Measurements from ENCODE around the gene GOLGA3.
"Not testable (repeated sequence)": the region's sequence is repeated elsewhere in the genome, so short reads cannot be mapped to it uniquely, and the experiment has no call there.

GOLGA3 gene

DNA sequence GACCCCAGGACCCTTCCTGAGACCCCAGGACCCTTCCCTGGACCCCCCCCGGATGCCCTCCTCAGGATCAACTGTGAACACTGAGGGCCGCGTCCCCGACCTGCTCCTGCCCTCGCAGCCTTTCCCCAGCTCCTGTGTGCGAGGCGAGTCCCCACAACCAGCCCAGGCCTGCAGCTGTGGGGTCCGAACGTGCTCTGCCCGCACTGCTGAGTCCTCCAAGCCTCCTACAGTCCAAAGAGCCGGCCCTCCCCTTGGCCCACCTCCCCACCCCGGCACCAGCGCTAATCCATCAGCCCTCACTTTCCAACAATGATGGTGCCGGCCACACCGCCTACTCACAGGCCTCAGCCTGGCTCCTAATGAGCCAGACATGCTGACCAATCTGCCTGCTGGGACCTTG, 40.8 kb downstream of the GOLGA3 start:
- TF ChIP-seq GATA1 (IDR thresholded peaks at IDR 0.05; ENCODE audit: low read depth, low read length) (no peak), POLR2A (IDR thresholded peaks at IDR 0.05; ENCODE audit: low read length) (no peak)
- DNase-seq = peak in 1 of 2 experiments; percentile 19

DNA sequence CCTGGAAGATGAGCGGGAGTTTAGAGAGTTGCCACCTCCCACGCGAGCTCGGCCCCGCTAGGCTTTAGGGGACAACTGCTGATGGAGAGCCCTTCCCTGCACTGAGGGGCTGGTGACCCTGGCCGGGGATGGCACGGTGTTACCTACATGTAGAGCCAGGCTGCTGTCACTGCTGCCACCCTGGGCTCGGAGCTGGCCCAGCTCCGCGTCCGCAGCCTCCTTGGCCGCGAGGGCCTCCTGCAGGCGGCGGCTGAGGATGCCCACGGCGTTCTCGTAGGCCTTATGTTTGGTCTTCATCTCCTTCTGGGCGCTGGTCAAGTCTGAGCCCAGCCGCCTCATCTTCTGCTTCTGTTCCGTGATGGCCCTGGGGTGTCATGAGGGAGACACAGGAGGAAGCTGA, 42.5 kb downstream of the GOLGA3 start:
- DNase-seq = no peak
- TF ChIP-seq POLR2A (IDR thresholded peaks at IDR 0.05; ENCODE audit: low read length) = no peak
- TF ChIP-seq GATA1 (IDR thresholded peaks at IDR 0.05; ENCODE audit: low read depth, low read length) = no peak

DNA sequence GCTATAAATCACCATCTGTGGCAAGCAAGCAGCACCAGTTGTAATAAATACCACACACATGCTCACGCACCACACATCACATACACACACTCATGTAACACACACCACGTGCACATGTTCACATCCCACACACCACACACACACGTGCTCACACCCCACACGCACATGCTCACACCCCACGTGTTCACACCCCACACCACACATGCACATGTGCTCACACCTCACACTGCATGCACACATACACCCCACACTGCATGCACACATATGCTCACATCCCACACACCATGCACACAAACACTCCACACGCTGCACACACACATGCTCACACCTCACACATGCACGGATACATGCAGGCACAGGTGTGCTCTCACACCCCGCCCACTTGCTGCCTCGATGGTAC, 44.1 kb downstream of the GOLGA3 start:
- DNase-seq = no peak
- no peak for TF ChIP-seq GATA1 (IDR thresholded peaks at IDR 0.05; ENCODE audit: low read depth, low read length)
- TF ChIP-seq POLR2A (IDR thresholded peaks at IDR 0.05; ENCODE audit: low read length) = no peak

DNA sequence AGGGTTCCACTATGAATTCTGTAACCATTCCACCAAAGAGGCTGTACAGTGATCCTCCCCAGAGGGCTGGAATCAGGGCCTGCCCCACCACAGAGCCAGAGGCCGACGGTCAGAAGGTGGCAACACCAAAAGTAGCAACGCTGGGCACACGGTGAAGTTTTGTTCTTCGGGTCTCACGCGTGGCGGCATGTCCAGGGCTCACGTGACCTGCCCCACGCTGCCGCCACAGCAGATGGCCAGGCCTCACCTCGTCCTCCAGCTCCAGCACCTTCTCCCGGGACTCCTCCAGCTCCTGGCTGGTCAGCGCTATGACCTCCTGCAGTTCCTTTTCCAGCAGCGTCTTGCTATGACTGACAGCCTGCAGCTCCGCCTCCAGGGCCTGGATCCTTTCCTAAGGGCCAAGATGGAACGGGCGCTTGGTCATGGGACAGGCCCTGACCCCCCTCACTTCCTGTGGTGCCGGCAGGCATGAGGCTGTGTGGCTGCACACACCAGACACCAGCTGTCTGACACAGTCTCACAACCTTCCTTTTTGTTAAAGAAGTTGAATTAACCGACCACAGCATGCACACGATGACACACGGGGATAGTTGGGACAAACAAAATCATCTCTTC, 44.6 kb downstream of the GOLGA3 start:
- no peak for DNase-seq
- no peak for TF ChIP-seq POLR2A (IDR thresholded peaks at IDR 0.05; ENCODE audit: low read length)
- TF ChIP-seq GATA1 (IDR thresholded peaks at IDR 0.05; ENCODE audit: low read depth, low read length) = no peak

DNA sequence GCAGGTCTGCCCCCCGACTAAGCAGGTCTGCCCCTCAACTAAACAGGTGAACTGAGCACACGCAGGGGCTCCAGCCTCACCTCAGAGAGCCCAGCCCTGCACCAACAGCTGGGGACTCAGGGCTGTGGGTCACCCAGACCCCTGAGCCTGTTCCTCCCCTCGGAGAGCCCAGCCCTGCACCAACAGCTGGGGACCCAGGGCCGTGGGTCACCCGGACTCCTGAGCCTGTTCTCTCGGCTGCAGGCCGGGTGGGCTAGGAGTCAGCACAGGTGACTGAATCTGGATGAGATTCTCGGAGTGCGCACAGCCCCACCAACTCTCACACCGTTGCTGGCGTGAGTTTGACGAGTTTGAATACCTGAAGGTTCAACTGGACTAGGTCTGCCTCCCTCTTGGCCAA, 46.7 kb downstream of the GOLGA3 start:
- DNase-seq = no peak
- TF ChIP-seq GATA1 (IDR thresholded peaks at IDR 0.05; ENCODE audit: low read depth, low read length) = no peak
- no peak for TF ChIP-seq POLR2A (IDR thresholded peaks at IDR 0.05; ENCODE audit: low read length)

DNA sequence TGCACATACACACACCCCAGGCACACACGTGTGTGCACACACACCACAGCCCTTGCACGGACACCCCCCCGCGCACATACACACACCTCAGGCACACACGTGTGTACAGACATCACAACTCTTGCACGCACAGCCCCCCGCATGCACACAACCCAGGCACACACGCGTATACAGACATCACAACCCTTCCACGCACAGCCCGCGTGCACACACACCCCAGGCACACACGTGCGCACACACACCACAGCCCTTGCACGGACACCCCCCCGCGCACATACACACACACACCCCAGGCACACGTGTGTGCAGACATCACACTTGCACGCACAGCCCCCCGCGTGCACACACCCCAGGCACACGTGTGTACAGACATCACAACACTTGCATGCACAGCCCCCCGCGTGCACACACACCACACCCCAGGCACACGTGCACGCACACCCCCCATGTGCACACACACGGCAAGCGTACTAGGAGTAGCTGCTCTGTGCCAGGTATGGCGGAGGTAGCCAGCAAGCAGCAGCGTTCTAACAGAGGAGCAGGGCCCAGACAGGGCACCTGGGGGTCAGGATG, 48.8 kb downstream of the GOLGA3 start:
- no peak for DNase-seq
- TF ChIP-seq GATA1 (IDR thresholded peaks at IDR 0.05; ENCODE audit: low read depth, low read length) (no peak), POLR2A (IDR thresholded peaks at IDR 0.05; ENCODE audit: low read length) (no peak)

DNA sequence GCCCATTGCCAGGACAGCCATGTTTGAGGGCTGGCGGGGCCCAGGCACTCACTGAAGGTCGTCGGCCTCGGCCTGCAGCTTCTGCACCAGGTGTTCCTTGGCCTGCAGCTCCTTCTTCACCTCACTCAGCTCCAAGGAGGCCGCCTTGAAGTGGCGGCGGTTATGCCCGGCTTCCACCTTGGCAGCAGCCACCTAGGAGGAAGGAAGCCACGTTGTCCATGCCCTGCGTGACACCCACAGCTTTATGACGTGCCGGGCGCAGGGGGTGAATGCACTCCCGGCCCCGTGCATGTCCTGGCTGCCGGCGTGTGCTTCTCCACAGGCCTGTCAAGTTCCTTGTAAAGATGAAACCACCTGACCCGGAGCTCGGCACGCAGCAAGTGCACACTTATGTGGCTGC, 51.1 kb downstream of the GOLGA3 start:
- DNase-seq = no peak
- TF ChIP-seq POLR2A (IDR thresholded peaks at IDR 0.05; ENCODE audit: low read length) (no peak), GATA1 (IDR thresholded peaks at IDR 0.05; ENCODE audit: low read depth, low read length) (no peak)

DNA sequence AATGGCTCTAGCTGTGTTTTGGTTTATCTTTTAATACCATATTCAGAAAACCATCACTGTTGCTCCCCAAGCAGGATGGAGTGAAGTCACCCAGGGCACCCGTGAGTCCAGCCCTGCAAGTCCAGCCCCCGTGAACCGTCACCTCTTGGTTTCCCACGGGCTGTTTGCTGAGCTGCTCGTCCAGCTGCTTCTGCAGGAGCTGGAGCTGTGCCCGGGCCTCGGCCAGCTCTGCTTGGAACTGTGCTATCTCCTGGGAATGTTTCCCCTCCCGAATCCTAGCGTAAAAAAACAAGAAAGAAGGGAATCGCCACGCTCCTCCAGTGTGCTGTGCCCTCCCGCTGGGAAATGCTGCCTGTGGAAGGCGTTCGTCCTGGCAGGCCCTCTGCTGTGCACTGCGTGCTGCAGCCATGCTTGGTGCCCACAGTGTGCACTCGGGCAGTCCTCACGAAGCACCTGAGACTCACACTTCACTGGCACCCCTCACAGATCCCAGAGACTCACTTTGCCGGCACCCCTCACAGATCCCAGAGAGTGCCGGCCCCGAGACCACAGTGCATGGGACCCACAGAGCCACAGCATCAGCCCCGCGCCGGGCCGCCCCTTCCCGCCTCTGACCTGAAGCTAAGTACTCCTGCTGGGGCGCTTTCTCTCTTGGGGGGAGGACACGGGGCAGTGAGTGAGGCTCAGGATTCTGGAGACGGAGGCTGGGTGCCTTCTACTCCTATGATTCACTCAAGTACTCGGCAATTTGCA, 51.7 kb downstream of the GOLGA3 start:
- no peak for DNase-seq
- TF ChIP-seq GATA1 (IDR thresholded peaks at IDR 0.05; ENCODE audit: low read depth, low read length) (no peak), POLR2A (IDR thresholded peaks at IDR 0.05; ENCODE audit: low read length) (no peak)

DNA sequence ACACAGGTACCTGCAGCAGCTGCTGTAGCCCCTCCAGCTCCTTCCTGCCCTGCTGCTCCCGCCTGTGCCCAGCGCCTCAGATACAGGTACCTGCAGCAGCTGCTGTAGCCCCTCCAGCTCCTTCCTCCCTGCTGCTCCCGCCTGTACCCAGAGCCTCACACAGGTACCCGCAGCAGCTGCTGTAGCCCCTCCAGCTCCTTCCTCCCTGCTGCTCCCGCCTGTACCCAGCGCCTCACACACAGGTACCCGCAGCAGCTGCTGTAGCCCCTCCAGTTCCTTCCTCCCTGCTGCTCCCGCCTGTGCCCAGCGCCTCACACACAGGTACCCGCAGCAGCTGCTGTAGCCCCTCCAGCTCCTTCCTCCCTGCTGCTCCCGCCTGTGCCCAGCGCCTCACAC, 52.4 kb downstream of the GOLGA3 start:
- not testable (repeated sequence) for DNase-seq

DNA sequence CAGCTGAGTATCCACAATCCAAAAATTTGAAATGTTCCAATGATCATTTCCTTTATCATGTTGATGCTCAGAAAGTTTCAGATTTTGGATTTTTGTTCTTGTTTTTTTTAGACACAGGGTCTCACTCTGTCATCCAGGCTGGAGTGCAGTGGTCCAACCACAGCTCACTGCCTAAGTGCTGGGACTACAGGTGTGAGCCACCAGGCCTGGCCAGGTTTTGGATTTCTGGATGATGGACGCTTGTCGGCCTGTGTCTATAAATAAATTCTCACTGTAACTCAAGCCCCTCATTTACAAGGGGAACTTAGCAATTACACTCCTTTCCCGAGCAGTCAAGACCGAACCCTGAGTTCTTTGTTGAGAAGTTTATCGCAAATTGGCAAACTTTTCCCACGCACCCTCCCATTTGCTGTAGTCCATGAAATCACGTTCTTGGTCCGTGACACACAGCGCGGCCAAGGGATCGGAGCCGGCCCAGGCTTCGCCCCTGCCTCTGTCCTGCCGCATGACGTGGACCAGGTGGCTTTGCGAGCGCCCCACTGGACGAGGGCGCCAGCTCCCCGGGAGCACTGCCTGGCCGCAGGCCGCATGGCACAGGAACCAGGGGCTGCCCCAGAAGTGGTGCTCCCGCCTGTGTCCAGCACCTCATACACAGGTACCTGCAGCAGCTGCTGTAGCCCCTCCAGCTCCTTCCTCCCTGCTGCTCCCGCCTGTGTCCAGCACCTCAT, 53.0 kb downstream of the GOLGA3 start:
- TF ChIP-seq POLR2A (IDR thresholded peaks at IDR 0.05; ENCODE audit: low read length) (no peak), GATA1 (IDR thresholded peaks at IDR 0.05; ENCODE audit: low read depth, low read length) (no peak)
- no peak for DNase-seq

DNA sequence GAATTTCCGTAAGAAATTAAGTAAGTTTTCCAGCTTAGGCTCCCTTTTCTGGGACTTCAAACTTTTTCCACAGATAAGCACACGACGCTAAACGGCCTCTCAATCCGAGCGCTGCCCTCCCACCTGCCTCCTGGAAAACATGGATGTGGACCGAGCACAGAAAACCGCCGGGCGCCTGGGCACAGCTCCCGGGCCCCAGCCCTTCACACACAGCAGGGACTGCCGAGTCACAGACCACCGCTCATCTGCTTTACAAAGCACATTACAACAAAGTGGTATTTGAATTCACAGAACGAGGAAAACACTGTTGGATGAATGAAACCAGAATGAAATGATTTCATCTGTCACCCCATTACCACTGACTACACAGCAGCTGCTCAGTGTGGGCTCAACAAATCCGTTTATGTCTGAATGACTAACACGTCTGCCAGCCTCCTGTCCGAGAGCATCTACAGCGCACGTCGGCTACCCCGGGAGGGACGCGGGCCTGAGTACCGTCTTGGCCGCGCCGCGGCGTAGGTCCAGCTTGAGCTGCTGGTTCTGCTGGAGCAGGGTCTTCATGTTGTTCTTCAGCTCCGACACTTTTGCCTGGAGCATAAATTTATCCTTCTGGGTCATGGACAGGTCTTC, 53.9 kb downstream of the GOLGA3 start:
- TF ChIP-seq POLR2A (IDR thresholded peaks at IDR 0.05; ENCODE audit: low read length) (no peak), GATA1 (IDR thresholded peaks at IDR 0.05; ENCODE audit: low read depth, low read length) (no peak)
- DNase-seq = no peak

DNA sequence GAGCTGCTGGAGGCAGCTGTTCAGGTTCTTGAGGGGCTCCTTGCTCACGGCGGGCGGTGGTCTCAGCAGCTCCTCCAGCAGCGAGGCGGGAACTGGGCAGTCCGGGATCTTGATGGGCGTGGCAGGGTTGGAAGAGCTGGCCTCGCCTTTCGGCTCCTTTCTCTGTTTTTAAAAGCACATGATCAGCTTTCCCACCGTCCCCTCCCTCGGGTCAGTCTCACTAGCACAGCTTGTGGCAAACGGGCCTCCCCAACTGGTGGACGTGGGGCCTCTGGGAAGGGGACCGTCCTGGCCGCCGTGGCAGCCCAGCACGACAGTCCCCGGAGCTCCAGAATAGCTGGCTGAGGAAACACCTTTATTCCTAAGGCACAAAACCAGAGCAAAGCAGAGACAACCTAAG, 54.5 kb downstream of the GOLGA3 start:
- TF ChIP-seq POLR2A (IDR thresholded peaks at IDR 0.05; ENCODE audit: low read length) (no peak), GATA1 (IDR thresholded peaks at IDR 0.05; ENCODE audit: low read depth, low read length) (no peak)
- no peak for DNase-seq

DNA sequence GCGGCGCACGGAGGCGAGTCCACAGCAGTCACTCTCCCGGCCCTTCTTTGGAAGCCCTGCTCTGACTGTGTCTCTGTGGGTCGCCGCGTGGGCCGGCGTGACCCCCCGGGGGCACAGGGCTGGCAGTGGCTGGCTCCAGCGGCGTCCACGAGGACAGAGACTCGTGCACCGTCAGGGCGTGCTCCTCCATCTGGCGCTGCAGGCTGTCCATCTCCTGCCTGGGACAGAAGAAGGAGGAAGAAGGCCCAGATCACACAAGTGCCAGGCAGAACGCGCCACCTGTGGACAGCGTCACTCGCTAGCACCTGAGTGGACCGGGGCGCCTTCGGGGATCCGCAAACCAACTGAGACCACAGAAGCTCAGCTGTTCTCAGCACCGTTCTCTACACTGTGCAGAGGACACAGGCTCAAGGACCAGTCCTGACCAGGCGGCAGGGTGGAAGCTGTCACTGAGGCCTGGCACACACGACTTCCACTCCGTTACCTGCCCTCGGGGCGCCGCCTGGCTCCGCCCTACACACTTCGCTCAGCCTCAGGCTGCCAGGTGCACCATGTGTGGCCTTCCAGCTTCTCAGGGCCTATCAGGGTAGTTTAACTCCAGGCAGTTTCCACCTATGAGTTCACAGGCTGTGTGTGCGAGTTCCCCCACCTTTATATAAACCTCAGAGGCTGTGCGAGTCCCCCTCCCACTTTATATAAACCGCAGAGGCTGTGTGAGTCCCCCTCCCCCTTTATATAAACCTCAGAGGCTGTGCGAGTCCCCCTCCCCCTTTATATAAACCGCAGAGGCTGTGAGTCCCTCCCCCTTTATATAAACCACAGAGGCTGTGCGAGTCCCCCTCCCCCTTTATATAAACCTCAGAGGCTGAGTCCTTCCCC, 55.4 kb downstream of the GOLGA3 start:
- TF ChIP-seq POLR2A (IDR thresholded peaks at IDR 0.05; ENCODE audit: low read length) = no peak
- TF ChIP-seq GATA1 (IDR thresholded peaks at IDR 0.05; ENCODE audit: low read depth, low read length) = no peak
- DNase-seq = no peak
